ENCODE data around the gene FZR1. TPM values are rescaled to one million over a fixed set of nuclear protein-coding genes. Genes with fewer than 3 reads are reported as not detected.

The FZR1 gene
- polyA plus RNA-seq, 1 donor from 2014 or later: 19.2 TPM

DNA sequence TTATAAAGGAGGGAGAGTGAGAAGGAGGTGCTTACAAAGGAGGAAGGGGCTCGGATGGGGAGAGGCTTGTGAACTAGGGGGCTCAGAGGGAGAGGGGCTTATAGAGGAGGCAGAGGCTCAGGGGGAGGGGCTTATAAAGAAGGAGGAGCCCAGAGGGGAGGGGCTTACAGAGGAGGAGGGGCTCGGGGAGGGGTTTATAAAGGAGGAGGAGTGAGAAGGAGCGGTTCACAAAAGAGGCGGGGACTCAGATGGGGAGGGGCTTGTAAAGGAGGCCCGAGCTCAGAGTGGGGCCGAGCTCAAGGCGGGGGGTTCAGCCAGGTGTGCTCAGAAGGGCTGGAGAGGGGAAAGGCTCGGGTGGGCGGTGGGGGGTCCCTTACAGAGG, 26.3 kb upstream of the FZR1 start:
- Mint-ChIP-seq H3K27me3 (peaks cover 3% of the 10 kb centered on the region), H3K27ac (no peak overlapping the region), H3K4me3 (peak overlapping the region in 1 of 4 donors; percentile 78), H3K36me3 (no peaks in the 10 kb centered on the region), H3K9me3 (no peaks in the 10 kb centered on the region), H3K4me1 (peaks cover 3 to 7% (median 4%) of the 10 kb centered on the region in 3 donors)

DNA sequence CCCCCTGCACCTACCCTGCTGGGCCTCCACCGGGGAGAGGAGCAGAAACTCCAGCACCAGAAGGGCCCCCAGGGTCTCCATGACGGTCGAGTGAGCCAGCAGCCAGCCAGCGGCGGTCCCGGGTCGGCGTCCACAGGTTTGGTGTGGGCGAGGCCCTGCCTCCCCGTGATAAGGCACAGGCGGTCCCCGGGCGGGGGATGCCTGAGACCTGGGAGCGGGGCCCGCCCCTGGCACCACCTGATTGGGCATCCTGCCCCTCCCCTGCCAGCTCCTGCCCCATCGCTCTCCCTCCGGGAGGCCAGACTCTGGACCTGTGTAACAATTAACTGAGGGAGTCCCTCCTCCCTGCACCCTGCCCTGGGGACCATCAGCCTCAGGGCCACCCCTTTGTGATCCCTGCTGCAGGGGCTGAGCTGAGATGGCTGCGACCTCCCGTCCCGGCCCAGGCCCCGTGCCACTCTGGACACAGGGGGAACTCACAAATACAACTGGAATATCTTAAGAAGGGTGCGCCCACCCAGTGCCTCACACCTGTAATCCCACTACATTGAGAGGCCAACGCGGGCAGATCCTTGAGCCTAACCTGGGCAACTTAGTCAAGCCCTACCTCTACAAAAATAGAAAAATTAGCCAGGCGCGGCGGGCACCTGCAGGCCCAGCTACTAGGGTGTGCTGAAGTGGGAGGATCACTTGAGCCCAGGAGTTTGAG, 25.6 kb upstream of the FZR1 start, which contains the start of gene SMIM24:
TSS of gene SMIM24 (minus strand) at position 143 of the 709 bp plus-strand sequence. CDS start at position 81, 62 bp downstream.
- Mint-ChIP-seq H3K36me3 (no peaks in the 10 kb centered on the region), H3K4me1 (peaks cover 4 to 7% (median 5%) of the 10 kb centered on the region in 3 donors), H3K9me3 (no peaks in the 10 kb centered on the region), H3K4me3 (peak within 1 kb of the TSS in 2 of 4 donors; percentile 17 to 78), H3K27me3 (peaks cover 3% of the 10 kb centered on the region), H3K27ac (peak within 1 kb of the TSS in 1 of 3 donors; percentile 43)

DNA sequence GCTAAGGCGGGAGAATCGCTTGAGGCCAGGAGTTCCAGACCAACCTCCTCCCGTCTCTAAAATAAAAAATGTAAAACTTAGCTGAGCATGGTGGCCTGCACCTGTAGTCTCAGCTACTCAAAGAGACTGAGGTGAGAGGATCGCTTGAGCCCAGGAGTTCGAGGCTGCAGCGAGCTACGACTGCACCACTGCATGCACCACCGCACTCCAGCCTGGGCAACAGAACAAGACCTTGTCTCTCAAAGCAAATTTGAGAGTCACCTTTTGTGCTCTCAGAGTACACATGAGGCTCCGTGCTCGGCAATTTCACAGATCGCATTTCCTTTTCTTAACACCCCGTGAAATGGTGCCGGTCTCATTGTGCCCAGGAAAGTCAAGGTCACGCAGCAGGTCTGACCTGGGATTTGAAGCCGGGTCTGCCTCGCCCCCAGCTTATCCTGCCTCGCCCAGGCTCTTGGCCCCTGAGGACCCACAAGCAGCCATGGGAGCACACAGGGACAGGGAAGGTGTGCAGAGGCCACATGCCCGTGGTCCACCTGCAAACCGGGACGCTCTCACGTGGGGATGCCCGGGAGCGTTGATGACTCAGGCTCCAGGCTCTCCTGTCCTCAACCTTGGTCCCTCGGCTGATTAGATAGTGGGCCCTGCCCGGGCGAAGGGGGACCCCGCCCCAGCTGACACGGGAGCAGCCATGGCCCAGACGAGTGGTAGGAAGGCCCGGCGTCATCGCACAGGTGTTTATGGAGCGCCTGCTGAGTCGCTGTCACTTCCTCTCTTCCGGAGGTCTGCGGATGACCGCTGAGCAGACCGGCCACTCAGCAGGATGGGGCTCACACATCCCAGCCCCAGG, 24.6 kb upstream of the FZR1 start:
- Mint-ChIP-seq H3K4me3 (no peak overlapping the region), H3K27ac (no peak overlapping the region), H3K27me3 (peaks cover 3% of the 10 kb centered on the region), H3K4me1 (peaks cover 4 to 7% (median 5%) of the 10 kb centered on the region in 3 donors), H3K36me3 (no peaks in the 10 kb centered on the region), H3K9me3 (no peaks in the 10 kb centered on the region)

DNA sequence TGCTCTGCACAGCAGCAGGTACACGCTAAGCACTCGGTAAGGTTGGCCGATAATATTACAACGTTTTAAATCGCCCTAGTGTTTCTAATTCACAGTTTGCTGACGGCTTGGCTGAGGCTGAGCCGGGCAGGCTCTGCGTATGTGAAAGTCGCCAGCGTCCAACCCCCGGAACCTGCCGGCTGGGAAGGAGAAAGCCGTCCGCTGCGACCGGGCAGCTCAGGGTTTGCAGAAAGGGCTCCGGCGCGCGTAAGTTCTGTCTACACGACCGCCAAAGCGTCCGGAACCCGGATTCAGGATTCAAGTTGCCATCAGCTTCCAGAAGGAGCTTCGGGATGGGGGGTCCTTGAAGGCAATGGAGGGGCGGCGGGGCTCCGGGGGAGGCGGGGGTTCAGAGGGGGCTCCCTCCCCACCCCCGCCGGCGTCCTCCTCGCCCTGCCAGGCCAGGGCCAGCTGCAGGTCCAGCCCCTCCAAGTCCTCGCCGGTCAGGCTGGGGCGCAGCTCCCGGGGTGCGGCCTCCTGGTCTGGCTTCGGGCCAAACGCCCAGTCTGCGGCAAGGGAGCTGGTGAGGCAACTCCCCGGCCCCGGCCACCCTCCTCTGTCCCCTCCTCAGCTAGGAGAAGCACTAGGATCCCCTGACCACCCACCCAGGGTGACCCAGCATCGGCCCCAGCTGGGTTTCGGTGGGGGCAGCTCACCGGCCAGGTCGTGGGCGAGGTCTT, 23.4 kb upstream of the FZR1 start:
- Mint-ChIP-seq H3K36me3 (no peaks in the 10 kb centered on the region), H3K4me3 (peak overlapping the region in 1 of 4 donors; percentile 54), H3K27me3 (peaks cover 3% of the 10 kb centered on the region), H3K4me1 (peaks cover 4 to 7% (median 5%) of the 10 kb centered on the region in 3 donors), H3K27ac (no peak overlapping the region), H3K9me3 (no peaks in the 10 kb centered on the region)

GRCh38 chr19:3483226-3483628, 22.9 kb upstream of the FZR1 start, which contains the start of gene SMIM44:
Gene SMIM44, minus strand, starts transcription at chr19:3483441. Its CDS starts 38 bp downstream, at chr19:3483403.
- no peaks in the 10 kb centered on the region for H3K9me3 Mint-ChIP-seq
- H3K4me3 Mint-ChIP-seq: peak within 1 kb of the TSS in 1 of 4 donors; percentile 54
- no peaks in the 10 kb centered on the region for H3K36me3 Mint-ChIP-seq
- peaks cover 3 to 4% (median 4%) of the 10 kb centered on the region in 3 donors for H3K4me1 Mint-ChIP-seq
- H3K27me3 Mint-ChIP-seq: peaks cover 3% of the 10 kb centered on the region
- H3K27ac Mint-ChIP-seq: no peak within 1 kb of the TSS

GRCh38 chr19:3491396-3492119, 14.6 kb upstream of the FZR1 start:
- H3K4me3 Mint-ChIP-seq: no peak overlapping the region
- H3K4me1 Mint-ChIP-seq: no peaks in the 10 kb centered on the region
- H3K27me3 Mint-ChIP-seq: no peaks in the 10 kb centered on the region
- H3K27ac Mint-ChIP-seq: no peak overlapping the region
- peaks cover 2% of the 10 kb centered on the region for H3K36me3 Mint-ChIP-seq
- H3K9me3 Mint-ChIP-seq: no peaks in the 10 kb centered on the region

DNA sequence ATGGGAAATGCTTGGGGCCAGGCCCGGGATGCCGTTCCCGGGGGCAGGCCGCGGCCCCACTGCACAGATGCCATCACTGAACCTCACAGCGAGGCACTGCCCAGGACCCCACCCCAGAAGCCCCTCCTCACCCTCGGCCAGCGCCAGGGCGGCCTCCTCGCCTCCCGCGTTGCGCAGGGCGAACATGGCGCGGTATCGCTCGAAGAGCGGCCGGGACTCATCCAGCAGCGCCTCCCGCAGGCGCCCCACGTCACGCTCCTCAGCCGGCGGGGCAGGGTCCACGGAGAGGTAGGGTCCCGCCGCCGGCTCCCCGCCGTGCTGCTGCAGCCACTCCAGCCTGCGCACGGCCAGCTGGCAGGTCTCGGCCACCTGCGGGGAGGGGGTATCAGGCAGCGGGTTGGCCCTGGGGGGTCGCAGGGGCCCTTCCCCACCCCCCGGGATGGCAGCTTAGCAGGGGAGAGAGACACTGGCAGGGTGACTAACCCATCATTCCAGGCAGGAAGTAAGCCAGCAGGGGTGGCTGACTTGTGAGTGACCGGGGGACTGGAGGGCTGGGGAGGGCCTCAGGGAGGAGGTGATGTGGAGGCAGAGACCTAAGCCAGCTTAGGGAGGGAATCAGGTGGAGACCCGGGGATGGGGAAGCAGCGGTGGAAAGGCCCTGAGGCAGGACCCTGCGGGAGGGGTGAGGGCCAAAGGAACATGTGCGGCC, 13.8 kb upstream of the FZR1 start:
- peak overlapping the region in 1 of 3 donors; percentile 18 for H3K27ac Mint-ChIP-seq
- H3K4me3 Mint-ChIP-seq: peak overlapping the region in 1 of 4 donors; percentile 37

DNA sequence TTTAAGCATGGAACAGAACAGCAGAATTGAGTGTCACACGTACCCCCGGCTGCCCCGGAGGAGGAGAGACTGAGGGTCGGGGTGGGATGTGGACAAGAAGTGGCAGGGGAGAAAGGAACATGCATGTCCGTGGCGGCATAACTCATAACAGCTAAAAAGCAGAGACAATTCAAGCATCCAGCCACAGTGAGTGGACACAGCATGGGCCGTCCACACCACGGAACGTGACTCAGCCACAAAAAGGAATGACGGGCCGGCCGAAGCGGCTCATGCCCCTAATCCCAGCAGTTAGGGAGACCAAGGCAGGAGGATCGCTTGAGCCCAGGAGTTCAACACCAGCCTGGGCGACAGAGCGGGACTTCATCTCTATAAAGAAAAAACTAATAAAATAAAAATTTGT, 13.2 kb upstream of the FZR1 start:
- Mint-ChIP-seq H3K9me3 (no peaks in the 10 kb centered on the region), H3K27me3 (no peaks in the 10 kb centered on the region), H3K4me1 (peaks cover 0 to 3% (median 0%) of the 10 kb centered on the region in 3 donors), H3K27ac (peak overlapping the region in 1 of 3 donors; percentile 18), H3K36me3 (peaks cover 5% of the 10 kb centered on the region), H3K4me3 (no peak overlapping the region)

More for the DNA sequence above, 13.8 kb upstream of the FZR1 start:
- H3K4me1 Mint-ChIP-seq: peaks cover 0 to 3% (median 0%) of the 10 kb centered on the region in 3 donors
- no peaks in the 10 kb centered on the region for H3K9me3 Mint-ChIP-seq
- peaks cover 5% of the 10 kb centered on the region for H3K36me3 Mint-ChIP-seq
- H3K27me3 Mint-ChIP-seq: no peaks in the 10 kb centered on the region

- no peaks in the 10 kb centered on the region for H3K9me3 Mint-ChIP-seq
- H3K27ac Mint-ChIP-seq: peak overlapping the region in 1 of 3 donors; percentile 39
- peaks cover 7% of the 10 kb centered on the region for H3K36me3 Mint-ChIP-seq
- no peaks in the 10 kb centered on the region for H3K27me3 Mint-ChIP-seq
- H3K4me3 Mint-ChIP-seq: no peak overlapping the region
- peaks cover 0 to 5% (median 0%) of the 10 kb centered on the region in 3 donors for H3K4me1 Mint-ChIP-seq
Measured at GRCh38 chr19:3493651-3494050, 12.5 kb upstream of the FZR1 start.

- H3K36me3 Mint-ChIP-seq: peaks cover 7% of the 10 kb centered on the region
- no peak overlapping the region for H3K4me3 Mint-ChIP-seq
- no peaks in the 10 kb centered on the region for H3K9me3 Mint-ChIP-seq
- H3K4me1 Mint-ChIP-seq: peaks cover 1 to 5% (median 3%) of the 10 kb centered on the region in 3 donors
- H3K27ac Mint-ChIP-seq: no peak overlapping the region
- H3K27me3 Mint-ChIP-seq: no peaks in the 10 kb centered on the region
Measured at GRCh38 chr19:3494051-3494450, 12.1 kb upstream of the FZR1 start.

DNA sequence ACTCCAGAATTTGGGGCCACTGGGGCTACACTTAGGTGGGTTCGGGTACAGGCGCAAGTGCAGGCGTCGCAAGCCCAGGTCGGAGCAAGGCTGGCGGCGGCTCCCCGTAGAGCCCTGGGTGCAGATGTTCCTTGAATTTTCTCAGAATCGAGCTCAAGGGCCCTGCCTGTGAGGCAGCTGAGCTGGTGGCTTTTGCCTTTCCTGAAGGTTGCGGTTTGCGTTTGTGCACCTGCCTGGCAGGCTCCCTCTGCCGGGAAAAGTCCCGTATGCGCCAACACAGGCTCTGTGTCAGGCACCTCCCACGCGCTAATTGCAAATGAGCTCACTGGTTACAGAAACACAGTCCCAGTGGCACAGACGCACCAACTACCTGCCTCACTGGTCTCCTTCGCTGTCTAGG, 11.6 kb upstream of the FZR1 start:
- peak overlapping the region in 1 of 3 donors; percentile 39 for H3K27ac Mint-ChIP-seq
- no peaks in the 10 kb centered on the region for H3K9me3 Mint-ChIP-seq
- no peak overlapping the region for H3K4me3 Mint-ChIP-seq
- no peaks in the 10 kb centered on the region for H3K27me3 Mint-ChIP-seq
- H3K36me3 Mint-ChIP-seq: peaks cover 8% of the 10 kb centered on the region
- H3K4me1 Mint-ChIP-seq: peaks cover 3 to 7% (median 6%) of the 10 kb centered on the region in 3 donors

GRCh38 chr19:3496392-3497273, 9.5 kb upstream of the FZR1 start:
- Mint-ChIP-seq H3K27ac (peak overlapping the region in 2 of 3 donors; percentile 19 to 39), H3K4me3 (peak overlapping the region in 1 of 4 donors; percentile 76), H3K27me3 (no peaks in the 10 kb centered on the region), H3K4me1 (peaks cover 10 to 15% (median 12%) of the 10 kb centered on the region in 3 donors), H3K36me3 (peaks cover 10% of the 10 kb centered on the region), H3K9me3 (no peaks in the 10 kb centered on the region)

Measured in IgD-negative memory B cell (primary cell).